ENCODE measurements around the gene ZFY.

DNA sequence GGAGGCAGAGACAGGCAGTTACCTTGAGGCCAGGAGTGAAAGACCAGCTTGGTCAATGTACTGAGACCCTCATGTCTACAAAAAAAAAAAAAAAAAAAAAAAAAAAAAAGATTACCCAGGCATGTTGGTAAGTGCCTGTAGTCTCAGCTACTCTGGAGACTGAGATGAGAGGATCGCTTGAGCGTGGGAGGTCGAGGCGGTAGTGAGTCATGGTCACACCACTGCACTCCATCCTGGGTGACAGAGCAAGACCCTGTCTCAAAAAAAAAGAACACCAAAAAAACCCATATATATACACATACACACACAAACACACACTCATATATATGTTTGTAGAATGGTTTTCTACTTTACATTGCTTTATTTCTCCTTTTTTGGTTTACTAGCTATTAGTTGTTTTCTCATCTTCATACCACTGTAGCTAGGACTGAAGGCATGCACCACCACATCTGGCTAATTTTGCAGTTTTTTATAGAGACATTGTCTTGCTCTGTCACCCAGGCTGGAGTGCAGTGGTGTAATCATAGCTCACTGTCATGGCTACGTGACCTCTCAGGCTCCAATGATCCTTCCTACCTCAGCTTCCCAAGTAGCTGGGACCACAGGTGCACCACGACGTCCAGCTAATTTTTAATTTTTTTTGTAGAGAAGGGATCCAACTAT is 14.5 kb downstream of the ZFY start:
- TF ChIP-seq, protein P1, sequence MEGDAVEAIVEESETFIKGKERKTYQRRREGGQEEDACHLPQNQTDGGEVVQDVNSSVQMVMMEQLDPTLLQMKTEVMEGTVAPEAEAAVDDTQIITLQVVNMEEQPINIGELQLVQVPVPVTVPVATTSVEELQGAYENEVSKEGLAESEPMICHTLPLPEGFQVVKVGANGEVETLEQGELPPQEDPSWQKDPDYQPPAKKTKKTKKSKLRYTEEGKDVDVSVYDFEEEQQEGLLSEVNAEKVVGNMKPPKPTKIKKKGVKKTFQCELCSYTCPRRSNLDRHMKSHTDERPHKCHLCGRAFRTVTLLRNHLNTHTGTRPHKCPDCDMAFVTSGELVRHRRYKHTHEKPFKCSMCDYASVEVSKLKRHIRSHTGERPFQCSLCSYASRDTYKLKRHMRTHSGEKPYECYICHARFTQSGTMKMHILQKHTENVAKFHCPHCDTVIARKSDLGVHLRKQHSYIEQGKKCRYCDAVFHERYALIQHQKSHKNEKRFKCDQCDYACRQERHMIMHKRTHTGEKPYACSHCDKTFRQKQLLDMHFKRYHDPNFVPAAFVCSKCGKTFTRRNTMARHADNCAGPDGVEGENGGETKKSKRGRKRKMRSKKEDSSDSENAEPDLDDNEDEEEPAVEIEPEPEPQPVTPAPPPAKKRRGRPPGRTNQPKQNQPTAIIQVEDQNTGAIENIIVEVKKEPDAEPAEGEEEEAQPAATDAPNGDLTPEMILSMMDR (IDR thresholded peaks at IDR 0.05) = no peak
- TF ChIP-seq POLR2AphosphoS5 (IDR thresholded peaks at IDR 0.05) (no peak), POLR2A (IDR thresholded peaks at IDR 0.05) (no peak)

All from breast epithelium (tissue), 3 donors.